MM.1S (cell line): ENCODE measurements around the gene ZNF575.

Source experiments
- DNase-seq: peaks from one replicate; pipeline ENCODE4 v3.0.0-alpha.2; 2015
- H2AFZ ChIP-seq: fragments of 300-600 bp; sonication (generic); 2 replicates; pipeline ENCODE4 v1.6.0; 2016; ENCODE audit warnings: antibody characterized with exemption, low read length
- H3F3A ChIP-seq: fragments of 300-600 bp; sonication (generic); 2 replicates; pipeline ENCODE4 v1.6.1; 2016; ENCODE audit warnings: mild to moderate bottlenecking, antibody characterized with exemption, low read length, moderate library complexity, mixed read lengths; ENCODE audit not compliant: insufficient read depth
- H3K27ac ChIP-seq: fragments of 300-600 bp; sonication (generic); 2 replicates; pipeline ENCODE4 v1.5.1; 2016; ENCODE audit warnings: mild to moderate bottlenecking, low read length
- H3K27me3 ChIP-seq: fragments of 300-600 bp; sonication (generic); replicated peaks from 2 replicates; pipeline ENCODE4 v1.6.0; 2016; ENCODE audit warnings: low read length; ENCODE audit not compliant: insufficient read depth
- H3K36me3 ChIP-seq: fragments of 300-600 bp; sonication (generic); replicated peaks from 2 replicates; pipeline ENCODE4 v1.6.1; 2016; ENCODE audit warnings: mild to moderate bottlenecking, low read length, mixed read lengths; ENCODE audit not compliant: insufficient read depth
- H3K4me1 ChIP-seq: fragments of 300-600 bp; sonication (generic); 2 replicates; pipeline ENCODE4 v1.6.1; 2016; ENCODE audit warnings: low read length, mixed read lengths
- H3K4me2 ChIP-seq: fragments of 300-600 bp; sonication (generic); 2 replicates; pipeline ENCODE4 v1.6.0; 2016; ENCODE audit warnings: low read depth, low read length
- H3K4me3 ChIP-seq: fragments of 300-600 bp; sonication (generic); 2 replicates; pipeline ENCODE4 v1.5.1; 2016; ENCODE audit warnings: low read length, mixed read lengths
- H3K79me2 ChIP-seq: fragments of 300-600 bp; sonication (generic); 2 replicates; pipeline ENCODE4 v1.6.1; 2016; ENCODE audit warnings: mixed run types, low read length, mixed read lengths
- H3K9ac ChIP-seq: fragments of 300-600 bp; sonication (generic); 2 replicates; pipeline ENCODE4 v1.6.1; 2016; ENCODE audit warnings: low read length, mixed read lengths
- H3K9me2 ChIP-seq: fragments of 300-600 bp; sonication (generic); replicated peaks from 2 replicates; pipeline ENCODE4 v1.6.1; 2016; ENCODE audit warnings: mild to moderate bottlenecking, low read length, mixed read lengths; ENCODE audit not compliant: insufficient read depth
- H3K9me3 ChIP-seq: fragments of 300-600 bp; sonication (generic); replicated peaks from 2 replicates; pipeline ENCODE4 v1.6.1; 2016; ENCODE audit warnings: mild to moderate bottlenecking, low read length, mixed read lengths; ENCODE audit not compliant: insufficient read depth
- H4K20me1 ChIP-seq: fragments of 300-600 bp; sonication (generic); 2 replicates; pipeline ENCODE4 v1.6.1; 2016; ENCODE audit warnings: mild to moderate bottlenecking, low read length, moderate library complexity, mixed read lengths; ENCODE audit not compliant: insufficient read depth
- CTCF ChIP-seq: fragments of 300-600 bp; sonication (generic); IDR thresholded peaks from 2 replicates; pipeline ENCODE4 v1.5.1; 2016; ENCODE audit warnings: antibody characterized with exemption, low read length, mixed read lengths
- EZH2 ChIP-seq: fragments of 300-600 bp; sonication (generic); optimal IDR thresholded peaks from 2 replicates; pipeline ENCODE3; 2017; ENCODE audit warnings: low read depth, mild to moderate bottlenecking, antibody characterized with exemption, low read length, mixed read lengths
- EZH2phosphoT487 ChIP-seq: fragments of 300-600 bp; sonication (generic); IDR thresholded peaks from 2 replicates; pipeline ENCODE4 v1.6.1; 2018; ENCODE audit warnings: antibody characterized with exemption, low read length

Gene ZNF575

DNA sequence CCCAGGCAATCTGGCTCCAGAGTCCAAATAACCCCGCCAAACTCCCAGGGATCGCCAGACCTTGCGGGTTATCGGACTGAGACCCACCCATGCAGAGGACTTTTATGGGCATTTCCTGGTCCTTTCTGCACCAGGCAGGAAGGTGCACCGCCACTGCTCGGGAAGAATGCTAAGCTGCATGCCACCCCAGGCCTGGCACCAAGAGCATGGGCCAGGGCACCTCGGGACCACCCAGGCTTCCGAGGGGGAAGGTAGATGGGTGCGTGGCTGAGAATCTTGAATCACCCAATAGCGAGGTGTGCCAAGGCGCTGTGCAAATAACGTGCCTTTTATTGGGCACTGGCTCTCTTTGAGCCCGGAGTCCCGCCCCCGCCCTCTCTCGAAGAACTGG lies 422 bp upstream of the ZNF575 start:
- Histone ChIP-seq H3K27me3 (no peaks in the 10 kb centered on the region), H3K4me3 (peak overlapping the region; percentile 67), H3K9me3 (no peaks in the 10 kb centered on the region), H4K20me1 (no peaks in the 10 kb centered on the region), H3F3A (peaks cover 32% of the 10 kb centered on the region), H3K79me2 (no peaks in the 10 kb centered on the region), H3K36me3 (no peaks in the 10 kb centered on the region), H3K9ac (peak overlapping the region; percentile 51; the same call in 1 of the 2 replicates), H2AFZ (peak overlapping the region; percentile 80), H3K9me2 (no peaks in the 10 kb centered on the region), H3K27ac (peak overlapping the region; percentile 73; the same call in 1 of the 2 replicates), H3K4me2 (peak overlapping the region; percentile 87), H3K4me1 (no peaks in the 10 kb centered on the region)
- peak; percentile 82 for DNase-seq
- TF ChIP-seq EZH2phosphoT487 (no peak), EZH2 (no peak), CTCF (no peak)

DNA sequence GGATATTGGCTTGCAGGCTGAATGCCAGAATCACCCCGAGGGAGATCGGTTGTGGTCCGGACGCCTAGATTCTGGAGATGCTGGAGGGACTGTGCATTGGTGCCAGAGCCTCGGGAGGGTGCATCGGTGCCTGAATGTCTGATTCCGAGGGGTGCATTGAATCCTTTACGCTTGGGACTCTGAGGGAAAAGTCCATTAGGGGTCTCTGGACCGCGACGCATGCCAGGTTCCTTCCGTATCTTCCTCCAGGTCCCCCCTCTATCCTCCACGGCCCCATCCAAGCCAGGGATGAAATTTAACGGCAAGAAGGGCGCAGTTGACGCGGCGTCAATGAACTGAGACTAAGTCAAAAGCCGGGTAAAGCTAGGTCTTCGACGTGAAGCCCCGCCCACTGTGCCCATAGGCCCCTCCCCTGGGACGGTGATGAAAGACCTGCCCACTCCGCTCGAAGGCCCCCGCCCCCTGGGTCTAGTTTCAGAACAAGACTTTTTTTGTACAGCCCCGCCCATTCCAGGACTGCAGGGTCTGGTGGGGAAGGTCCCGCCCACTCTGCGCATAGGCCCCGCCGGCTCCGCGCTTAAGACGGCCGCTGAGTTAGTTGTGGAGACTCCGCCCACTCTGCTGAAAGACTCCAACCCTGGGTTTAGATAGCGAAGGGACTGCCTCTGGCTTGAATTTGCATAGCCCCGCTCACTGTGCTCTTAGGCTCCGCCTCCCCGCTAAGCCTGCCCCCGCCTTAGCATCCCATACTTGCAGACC lies 737 bp downstream of the ZNF575 start:
- H3K9ac ChIP-seq: peak overlapping the region; percentile 36; the same call in 1 of the 2 replicates
- H3F3A ChIP-seq: peaks cover 32% of the 10 kb centered on the region
- H3K9me2 ChIP-seq: no peaks in the 10 kb centered on the region
- no peaks in the 10 kb centered on the region for H3K36me3 ChIP-seq
- H3K27me3 ChIP-seq: no peaks in the 10 kb centered on the region
- H4K20me1 ChIP-seq: no peaks in the 10 kb centered on the region
- no peaks in the 10 kb centered on the region for H3K9me3 ChIP-seq
- H3K4me2 ChIP-seq: peak overlapping the region; percentile 87
- H3K4me3 ChIP-seq: peak overlapping the region; percentile 67
- peak overlapping the region; percentile 73; the same call in 1 of the 2 replicates for H3K27ac ChIP-seq
- no peaks in the 10 kb centered on the region for H3K4me1 ChIP-seq
- DNase-seq: peak; percentile 97
- H2AFZ ChIP-seq: peak overlapping the region; percentile 80
- TF ChIP-seq EZH2phosphoT487 (no peak), CTCF (no peak), EZH2 (no peak)
- H3K79me2 ChIP-seq: no peaks in the 10 kb centered on the region

- Histone ChIP-seq H3K4me2 (no peak overlapping the region), H4K20me1 (no peaks in the 10 kb centered on the region), H3K4me3 (no peak overlapping the region), H3K27me3 (no peaks in the 10 kb centered on the region), H3F3A (peaks cover 32% of the 10 kb centered on the region), H3K36me3 (no peaks in the 10 kb centered on the region), H3K9ac (no peak overlapping the region), H3K9me2 (no peaks in the 10 kb centered on the region), H2AFZ (no peak overlapping the region), H3K9me3 (no peaks in the 10 kb centered on the region), H3K4me1 (no peaks in the 10 kb centered on the region), H3K27ac (no peak overlapping the region), H3K79me2 (no peaks in the 10 kb centered on the region)
- TF ChIP-seq CTCF (no peak), EZH2 (no peak), EZH2phosphoT487 (no peak)
- no peak for DNase-seq
These were observed 1.4 kb downstream of the ZNF575 start for GRCh38 chr19:43534305-43534815.
